GM12891 (cell line): ENCODE measurements around the gene INPPL1.
"Not testable (repeated sequence)": the region's sequence is repeated elsewhere in the genome, so short reads cannot be mapped to it uniquely, and the experiment has no call there.

Experiments used
- POLR2A ChIP-seq: IDR thresholded peaks from 2 replicates; pipeline ENCODE4 v1.6.1; 2011; ENCODE audit warnings: low read depth, low read length, control low read depth
- POLR2AphosphoS5 ChIP-seq: IDR thresholded peaks from 2 replicates; pipeline ENCODE4 v1.6.1; 2011; ENCODE audit warnings: low read depth, low read length, control low read depth
- TAF1 ChIP-seq: IDR thresholded peaks from 2 replicates; pipeline ENCODE4 v1.6.1; 2011; ENCODE audit warnings: low read depth, low read length, control low read depth

- not testable (repeated sequence) for TF ChIP-seq TAF1, POLR2A, POLR2AphosphoS5
Measured at GRCh38 chr11:72266960-72267359, 42.4 kb downstream of the INPPL1 start.
